ENCODE results near the gene CTR9.

- no peak for TF ChIP-seq PAX5 (IDR thresholded peaks at IDR 0.05; ENCODE audit: insufficient read depth, low read length, severe bottlenecking)
- TF ChIP-seq POLR2A (IDR thresholded peaks at IDR 0.05; ENCODE audit: low read depth, low read length) = no peak
These were observed 11.1 kb downstream of the CTR9 start for GRCh38 chr11:10762185-10762584.
